ENCODE results near the gene PRKAG2.

DNA sequence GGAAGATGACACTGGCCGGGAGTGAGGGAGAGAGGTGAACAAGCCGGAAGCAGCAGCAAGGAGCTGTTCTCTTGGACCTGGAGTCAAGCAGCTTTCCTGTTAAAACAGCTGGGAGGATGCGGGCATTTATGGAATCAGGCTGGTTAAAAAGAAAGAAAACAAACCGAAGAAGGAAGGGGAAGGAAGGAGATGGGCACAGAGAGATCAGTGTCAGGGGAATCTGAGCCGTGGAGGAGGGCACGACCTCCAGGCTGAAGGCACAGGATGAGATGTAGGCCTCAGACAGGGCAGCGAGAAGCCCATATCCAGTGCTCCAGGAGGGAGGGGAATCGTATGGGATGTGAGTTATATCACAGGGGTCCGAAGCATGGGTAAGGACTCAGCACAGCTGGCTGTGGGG lies 251.3 kb downstream of the PRKAG2 start:
- TF ChIP-seq, protein P1, sequence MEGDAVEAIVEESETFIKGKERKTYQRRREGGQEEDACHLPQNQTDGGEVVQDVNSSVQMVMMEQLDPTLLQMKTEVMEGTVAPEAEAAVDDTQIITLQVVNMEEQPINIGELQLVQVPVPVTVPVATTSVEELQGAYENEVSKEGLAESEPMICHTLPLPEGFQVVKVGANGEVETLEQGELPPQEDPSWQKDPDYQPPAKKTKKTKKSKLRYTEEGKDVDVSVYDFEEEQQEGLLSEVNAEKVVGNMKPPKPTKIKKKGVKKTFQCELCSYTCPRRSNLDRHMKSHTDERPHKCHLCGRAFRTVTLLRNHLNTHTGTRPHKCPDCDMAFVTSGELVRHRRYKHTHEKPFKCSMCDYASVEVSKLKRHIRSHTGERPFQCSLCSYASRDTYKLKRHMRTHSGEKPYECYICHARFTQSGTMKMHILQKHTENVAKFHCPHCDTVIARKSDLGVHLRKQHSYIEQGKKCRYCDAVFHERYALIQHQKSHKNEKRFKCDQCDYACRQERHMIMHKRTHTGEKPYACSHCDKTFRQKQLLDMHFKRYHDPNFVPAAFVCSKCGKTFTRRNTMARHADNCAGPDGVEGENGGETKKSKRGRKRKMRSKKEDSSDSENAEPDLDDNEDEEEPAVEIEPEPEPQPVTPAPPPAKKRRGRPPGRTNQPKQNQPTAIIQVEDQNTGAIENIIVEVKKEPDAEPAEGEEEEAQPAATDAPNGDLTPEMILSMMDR (conservative IDR thresholded peaks at IDR 0.05; ENCODE audit: low read length), result no peak
- TF ChIP-seq EZH2phosphoT487 (IDR thresholded peaks at IDR 0.05; ENCODE audit: borderline replicate concordance), result no peak
